GM12878 (cell line): Measurements from ENCODE around the gene GALNT18. TPM values are rescaled to one million over a fixed set of nuclear protein-coding genes. Genes with fewer than 3 reads are reported as not detected.

Experiments used
- ATAC-seq: fragments of 200-7000 bp; cut with Tn5 transposase; 3 replicates; pipeline ENCODE4 v1.9.1; 2020; ENCODE audit warnings: mild to moderate bottlenecking, moderate library complexity
- BruUV-seq: library from RNA; stranded (reverse); fragments of 400-500 nt; replicated peaks from 2 replicates; lab custom pipeline; 2021; lab: Mats Ljungman, UMichigan
- CTCF ChIA-PET: fragments of 300-600 bp; sonication (Branson Sonifier 250); formaldehyde crosslinking; extraction: SDS; loops from one replicate; lab custom pipeline; 2021; ENCODE audit warnings: inconsistent platforms; lab: Yijun Ruan, JAX
- POLR2A ChIA-PET: fragments of 350-600 bp; formaldehyde crosslinking; extraction: SDS; loops from one replicate; lab custom pipeline; 2021; ENCODE audit warnings: inconsistent platforms; lab: Charles Lee
- RAD21 ChIA-PET: fragments of 300-600 bp; sonication (Branson Sonifier 250); formaldehyde crosslinking; loops from one replicate; lab custom pipeline; 2023; ENCODE audit warnings: antibody characterized with exemption; ENCODE audit not compliant: unreplicated experiment; lab: Charles Lee
- SMC1A ChIA-PET: fragments of 300-600 bp; sonication (Branson Sonifier 250); formaldehyde crosslinking; loops from one replicate; lab custom pipeline; 2023; ENCODE audit not compliant: unreplicated experiment, uncharacterized antibody; lab: Charles Lee
- DNase-seq: peaks from one replicate; pipeline ENCODE4 v3.0.0-alpha.2; 2011; ENCODE audit warnings: low read depth, low spot score
- FAIRE-seq: peaks from 3 replicates; lab custom pipeline; 2011; peaks lifted over from hg19 to GRCh38; lab: Jason Lieb, UNC
- H2AFZ ChIP-seq: 2 replicates; pipeline ENCODE4 v1.6.0; 2011; ENCODE audit warnings: low read depth, low read length, control low read depth; ENCODE audit not compliant: control insufficient read depth
- H3K27ac ChIP-seq: 2 replicates; pipeline ENCODE4 v1.5.1; 2011; ENCODE audit warnings: control low read depth; ENCODE audit not compliant: control insufficient read depth, insufficient read depth
- H3K27me3 ChIP-seq, 2 experiments: replicated peaks in 1 of 2; 2 replicates each; pipeline versions ENCODE4 v1.6.0 to v1.6.1; 2011; ENCODE audit warnings: low read length in 1 of 2; ENCODE audit not compliant: control insufficient read depth in 2 of 2, insufficient read depth in 2 of 2
- H3K36me3 ChIP-seq, 2 experiments: 2 replicates each; pipeline ENCODE4 v1.5.1; 2011; ENCODE audit warnings: low read length in 1 of 2; ENCODE audit not compliant: control insufficient read depth in 2 of 2, insufficient read depth in 2 of 2
- H3K4me1 ChIP-seq: 2 replicates; pipeline ENCODE4 v1.6.1; 2011; ENCODE audit warnings: mild to moderate bottlenecking, low read length, moderate library complexity, mixed read lengths; ENCODE audit not compliant: control insufficient read depth, insufficient read depth
- H3K4me2 ChIP-seq: 2 replicates; pipeline ENCODE4 v1.6.0; 2011; ENCODE audit warnings: control low read depth; ENCODE audit not compliant: control insufficient read depth, insufficient read depth
- H3K4me3 ChIP-seq: fragments of 200-600 bp; sonication (generic); 2 replicates; pipeline ENCODE4 v1.5.1; 2016
- H3K79me2 ChIP-seq: 2 replicates; pipeline ENCODE4 v1.6.0; 2011; ENCODE audit warnings: low read length; ENCODE audit not compliant: control insufficient read depth, insufficient read depth
- H3K9ac ChIP-seq: 2 replicates; pipeline ENCODE4 v1.8.0; 2011; ENCODE audit warnings: low read length, control low read depth, mixed read lengths; ENCODE audit not compliant: control insufficient read depth, insufficient read depth
- H3K9me3 ChIP-seq: replicated peaks from 3 replicates; pipeline ENCODE4 v1.5.1; 2011; ENCODE audit warnings: mild to moderate bottlenecking, low read length; ENCODE audit not compliant: control insufficient read depth, insufficient read depth
- H4K20me1 ChIP-seq: 2 replicates; pipeline ENCODE4 v1.6.0; 2011; ENCODE audit not compliant: control insufficient read depth, insufficient read depth
- BMI1 ChIP-seq: fragments of 450-650 bp; IDR thresholded peaks from 2 replicates; pipeline ENCODE4 v1.6.1; 2016; ENCODE audit warnings: mild to moderate bottlenecking, moderate library complexity, borderline replicate concordance
- CBX5 ChIP-seq: sonication (generic); IDR thresholded peaks from 2 replicates; pipeline ENCODE4 v1.6.1; 2016; ENCODE audit warnings: low read depth, moderate library complexity, mild to moderate bottlenecking, inconsistent platforms
- CHD4 ChIP-seq: fragments of 200-600 bp; sonication (generic); IDR thresholded peaks from 2 replicates; pipeline ENCODE4 v1.6.1; 2016; ENCODE audit warnings: mild to moderate bottlenecking
- FOS ChIP-seq: IDR thresholded peaks from 3 replicates; pipeline ENCODE4 v1.6.1; 2011; ENCODE audit warnings: borderline replicate concordance; ENCODE audit not compliant: insufficient read length; ENCODE audit errors: extremely low read depth
- HCFC1 ChIP-seq: fragments of 150-350 bp; IDR thresholded peaks from 2 replicates; pipeline ENCODE4 v1.6.1; 2014; ENCODE audit warnings: low read length
- HDAC2 ChIP-seq: fragments of 200-600 bp; sonication (generic); IDR thresholded peaks from 2 replicates; pipeline ENCODE4 v1.6.1; 2017
- IKZF1 ChIP-seq: fragments of 450-650 bp; conservative IDR thresholded peaks from 2 replicates; pipeline ENCODE4 v1.6.1; 2017; ENCODE audit warnings: antibody characterized with exemption, mild to moderate bottlenecking
- MEF2B ChIP-seq: fragments of 450-650 bp; IDR thresholded peaks from 2 replicates; pipeline ENCODE4 v1.6.1; 2018; ENCODE audit warnings: mild to moderate bottlenecking, moderate library complexity; ENCODE audit not compliant: partially characterized antibody, poor library complexity, severe bottlenecking
- NR2F1 ChIP-seq: fragments of 450-650 bp; conservative IDR thresholded peaks from 2 replicates; pipeline ENCODE4 v1.6.1; 2017; ENCODE audit warnings: mild to moderate bottlenecking
- POLR2A ChIP-seq: IDR thresholded peaks from 2 replicates; pipeline ENCODE4 v1.6.1; 2011; ENCODE audit warnings: low read depth, mild to moderate bottlenecking, low read length
- RFX5 ChIP-seq: IDR thresholded peaks from 2 replicates; pipeline ENCODE4 v1.6.1; 2011; ENCODE audit warnings: low read depth, low read length, improper control_type of control experiment
- SMAD1 ChIP-seq: fragments of 450-650 bp; IDR thresholded peaks from 2 replicates; pipeline ENCODE4 v1.6.1; 2018; ENCODE audit warnings: mild to moderate bottlenecking, low read depth; ENCODE audit not compliant: partially characterized antibody
- SMAD5 ChIP-seq: IDR thresholded peaks from 2 replicates; pipeline ENCODE4 v1.6.1; 2016; ENCODE audit warnings: antibody characterized with exemption, low read depth
- SPI1 ChIP-seq: IDR thresholded peaks from 2 replicates; pipeline ENCODE4 v1.6.1; 2011; ENCODE audit warnings: low read depth, mild to moderate bottlenecking, low read length, moderate library complexity, borderline replicate concordance; ENCODE audit not compliant: insufficient read depth
- TAF1 ChIP-seq: IDR thresholded peaks from 2 replicates; pipeline ENCODE4 v1.6.1; 2011; ENCODE audit warnings: mild to moderate bottlenecking, low read depth, low read length, borderline replicate concordance
- WGBS: methylation state at CpG from one replicate; pipeline ENCODE4 v1.1.6; 2016; ENCODE audit warnings: low lambda C conversion rate; ENCODE audit not compliant: insufficient replicate concordance, insufficient coverage; ENCODE audit errors: missing lambda C conversion rate; 5-methylcytosine and 5-hydroxymethylcytosine counted together
- in situ Hi-C: fragments of 300-500 bp; cut with MboI; formaldehyde crosslinking; loops from 9 replicates; pipeline ENCODE4 v1.14.3; 2018; ENCODE audit warnings: mixed read lengths
- intact Hi-C: fragments of 100-400 bp; cut with micrococcal nuclease; formaldehyde crosslinking; loops from one replicate; pipeline ENCODE4 v1.14.2; 2022; ENCODE audit not compliant: unreplicated experiment
- polyA plus RNA-seq, 11 experiments: library from polyadenylated mRNA; depleted of rRNA in 4 of 11; unstranded in 6 of 11; stranded (reverse) in 5 of 11; fragments of >200 nt; fragmentation: Nextera tagmentation in 4 of 11; fragmentation: Illumina TruSeq in 1 of 11; extraction: Ambion mirVana in 4 of 11; extraction: Trizol in 1 of 11; gene quantifications; 1 replicate in 1 of 11; 2 replicates in 10 of 11; pipeline versions ENCODE4 v1.2.1 to v1.2.3, GENCODE V29; 2011 to 2016; ENCODE audit warnings: inconsistent platforms in 2 of 11, missing spikeins in 2 of 11, low read depth in 1 of 11
- total RNA-seq, 4 experiments: library from RNA; depleted of rRNA in 3 of 4; stranded (reverse); fragments of >200 nt in 3 of 4; fragmentation: Illumina TruSeq in 1 of 4; extraction: Trizol in 1 of 4; gene quantifications; 2 replicates each; pipeline versions ENCODE4 v1.2.1 to v1.2.3, GENCODE V29; 2013 to 2021
- TF ChIP-seq, protein P1 (sequence below): fragments of 450-650 bp; IDR thresholded peaks from 2 replicates; pipeline ENCODE4 v1.6.1; 2017; ENCODE audit warnings: mild to moderate bottlenecking, moderate library complexity
- TF ChIP-seq, protein P2 (sequence below): IDR thresholded peaks from 2 replicates; pipeline ENCODE4 v1.6.1; 2012; ENCODE audit warnings: low read depth, low read length, improper control_type of control experiment
- TF ChIP-seq, protein P3 (sequence below): fragments of 450-650 bp; formaldehyde crosslinking; IDR thresholded peaks from 2 replicates; pipeline ENCODE4 v1.4.0; 2020; ENCODE audit warnings: mild to moderate bottlenecking, moderate library complexity

The GALNT18 gene
- total and polyA plus RNA-seq, 10 of the 15 experiments (the other 5 are each of a cell fraction or from before 2014, with no cell fraction given) = 1.2 to 14.2 (median 6.3) TPM

DNA sequence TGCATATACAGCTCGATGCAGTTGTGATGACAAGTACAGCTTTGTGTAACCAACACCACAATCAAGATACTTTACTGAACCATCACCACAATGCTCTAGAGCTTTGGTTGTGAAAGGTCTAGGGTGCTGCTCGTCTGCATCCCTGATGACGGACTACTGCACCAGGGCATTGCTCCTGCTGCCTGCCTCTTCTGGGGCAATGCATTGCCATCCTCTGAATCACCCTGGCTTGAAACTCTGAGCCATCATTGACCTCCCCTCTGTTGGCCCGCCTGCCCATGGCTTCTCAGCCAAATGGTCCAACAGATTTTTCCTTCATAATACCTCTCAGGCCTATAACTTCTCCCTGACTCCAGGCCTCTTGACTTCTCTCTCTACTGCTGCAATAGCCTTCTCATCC, 191.4 kb downstream of the GALNT18 start:
- Histone ChIP-seq H3K27ac (no peak overlapping the region), H3K9me3 (no peaks in the 10 kb centered on the region), H3K36me3 (no peaks in the 10 kb centered on the region; a peak in 1 of 4 replicates), H3K27me3 (no peaks in the 10 kb centered on the region), H3K4me3 (no peak overlapping the region), H3K79me2 (no peaks in the 10 kb centered on the region), H3K4me1 (no peaks in the 10 kb centered on the region), H2AFZ (no peak overlapping the region), H4K20me1 (no peaks in the 10 kb centered on the region; the same call in 1 of the 2 replicates), H3K4me2 (no peak overlapping the region), H3K9ac (no peak overlapping the region)
- POLR2A ChIA-PET = no interaction called here
- ATAC-seq (no peak), DNase-seq (no peak), FAIRE-seq (no peak)
- in situ Hi-C loops = no loop called here
- RAD21 ChIA-PET = no interaction called here
- intact Hi-C loops = no loop called here
- no TSS peak for BruUV-seq
- CTCF ChIA-PET = no interaction called here
- WGBS = 72% methylated on average over 4 of the region's 4 CpGs
- SMC1A ChIA-PET = no interaction called here
- TF ChIP-seq FOS = no peak
- no peak for TF ChIP-seq MEF2B
- no peak for TF ChIP-seq HCFC1
- TF ChIP-seq NR2F1 = no peak
- TF ChIP-seq SMAD1 = no peak
- TF ChIP-seq, protein P1, sequence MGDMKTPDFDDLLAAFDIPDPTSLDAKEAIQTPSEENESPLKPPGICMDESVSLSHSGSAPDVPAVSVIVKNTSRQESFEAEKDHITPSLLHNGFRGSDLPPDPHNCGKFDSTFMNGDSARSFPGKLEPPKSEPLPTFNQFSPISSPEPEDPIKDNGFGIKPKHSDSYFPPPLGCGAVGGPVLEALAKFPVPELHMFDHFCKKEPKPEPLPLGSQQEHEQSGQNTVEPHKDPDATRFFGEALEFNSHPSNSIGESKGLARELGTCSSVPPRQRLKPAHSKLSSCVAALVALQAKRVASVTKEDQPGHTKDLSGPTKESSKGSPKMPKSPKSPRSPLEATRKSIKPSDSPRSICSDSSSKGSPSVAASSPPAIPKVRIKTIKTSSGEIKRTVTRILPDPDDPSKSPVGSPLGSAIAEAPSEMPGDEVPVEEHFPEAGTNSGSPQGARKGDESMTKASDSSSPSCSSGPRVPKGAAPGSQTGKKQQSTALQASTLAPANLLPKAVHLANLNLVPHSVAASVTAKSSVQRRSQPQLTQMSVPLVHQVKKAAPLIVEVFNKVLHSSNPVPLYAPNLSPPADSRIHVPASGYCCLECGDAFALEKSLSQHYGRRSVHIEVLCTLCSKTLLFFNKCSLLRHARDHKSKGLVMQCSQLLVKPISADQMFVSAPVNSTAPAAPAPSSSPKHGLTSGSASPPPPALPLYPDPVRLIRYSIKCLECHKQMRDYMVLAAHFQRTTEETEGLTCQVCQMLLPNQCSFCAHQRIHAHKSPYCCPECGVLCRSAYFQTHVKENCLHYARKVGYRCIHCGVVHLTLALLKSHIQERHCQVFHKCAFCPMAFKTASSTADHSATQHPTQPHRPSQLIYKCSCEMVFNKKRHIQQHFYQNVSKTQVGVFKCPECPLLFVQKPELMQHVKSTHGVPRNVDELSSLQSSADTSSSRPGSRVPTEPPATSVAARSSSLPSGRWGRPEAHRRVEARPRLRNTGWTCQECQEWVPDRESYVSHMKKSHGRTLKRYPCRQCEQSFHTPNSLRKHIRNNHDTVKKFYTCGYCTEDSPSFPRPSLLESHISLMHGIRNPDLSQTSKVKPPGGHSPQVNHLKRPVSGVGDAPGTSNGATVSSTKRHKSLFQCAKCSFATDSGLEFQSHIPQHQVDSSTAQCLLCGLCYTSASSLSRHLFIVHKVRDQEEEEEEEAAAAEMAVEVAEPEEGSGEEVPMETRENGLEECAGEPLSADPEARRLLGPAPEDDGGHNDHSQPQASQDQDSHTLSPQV = no peak
- TF ChIP-seq, protein P2, sequence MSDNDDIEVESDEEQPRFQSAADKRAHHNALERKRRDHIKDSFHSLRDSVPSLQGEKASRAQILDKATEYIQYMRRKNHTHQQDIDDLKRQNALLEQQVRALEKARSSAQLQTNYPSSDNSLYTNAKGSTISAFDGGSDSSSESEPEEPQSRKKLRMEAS = no peak
- no peak for TF ChIP-seq POLR2A
- TF ChIP-seq, protein P3, sequence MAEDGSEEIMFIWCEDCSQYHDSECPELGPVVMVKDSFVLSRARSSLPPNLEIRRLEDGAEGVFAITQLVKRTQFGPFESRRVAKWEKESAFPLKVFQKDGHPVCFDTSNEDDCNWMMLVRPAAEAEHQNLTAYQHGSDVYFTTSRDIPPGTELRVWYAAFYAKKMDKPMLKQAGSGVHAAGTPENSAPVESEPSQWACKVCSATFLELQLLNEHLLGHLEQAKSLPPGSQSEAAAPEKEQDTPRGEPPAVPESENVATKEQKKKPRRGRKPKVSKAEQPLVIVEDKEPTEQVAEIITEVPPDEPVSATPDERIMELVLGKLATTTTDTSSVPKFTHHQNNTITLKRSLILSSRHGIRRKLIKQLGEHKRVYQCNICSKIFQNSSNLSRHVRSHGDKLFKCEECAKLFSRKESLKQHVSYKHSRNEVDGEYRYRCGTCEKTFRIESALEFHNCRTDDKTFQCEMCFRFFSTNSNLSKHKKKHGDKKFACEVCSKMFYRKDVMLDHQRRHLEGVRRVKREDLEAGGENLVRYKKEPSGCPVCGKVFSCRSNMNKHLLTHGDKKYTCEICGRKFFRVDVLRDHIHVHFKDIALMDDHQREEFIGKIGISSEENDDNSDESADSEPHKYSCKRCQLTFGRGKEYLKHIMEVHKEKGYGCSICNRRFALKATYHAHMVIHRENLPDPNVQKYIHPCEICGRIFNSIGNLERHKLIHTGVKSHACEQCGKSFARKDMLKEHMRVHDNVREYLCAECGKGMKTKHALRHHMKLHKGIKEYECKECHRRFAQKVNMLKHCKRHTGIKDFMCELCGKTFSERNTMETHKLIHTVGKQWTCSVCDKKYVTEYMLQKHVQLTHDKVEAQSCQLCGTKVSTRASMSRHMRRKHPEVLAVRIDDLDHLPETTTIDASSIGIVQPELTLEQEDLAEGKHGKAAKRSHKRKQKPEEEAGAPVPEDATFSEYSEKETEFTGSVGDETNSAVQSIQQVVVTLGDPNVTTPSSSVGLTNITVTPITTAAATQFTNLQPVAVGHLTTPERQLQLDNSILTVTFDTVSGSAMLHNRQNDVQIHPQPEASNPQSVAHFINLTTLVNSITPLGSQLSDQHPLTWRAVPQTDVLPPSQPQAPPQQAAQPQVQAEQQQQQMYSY = no peak
- TF ChIP-seq HDAC2 = no peak
- TF ChIP-seq TAF1 = no peak
- no peak for TF ChIP-seq SMAD5
- no peak for TF ChIP-seq CHD4
- no peak for TF ChIP-seq IKZF1
- TF ChIP-seq BMI1 = no peak
- TF ChIP-seq RFX5 = no peak
- no peak for TF ChIP-seq SPI1
- TF ChIP-seq CBX5 = no peak
